ENCODE results near the gene TMEM191C. TPM values are rescaled to one million over a fixed set of nuclear protein-coding genes. Genes with fewer than 3 reads are reported as not detected.
"Not testable (repeated sequence)": the region's sequence is repeated elsewhere in the genome, so short reads cannot be mapped to it uniquely, and the experiment has no call there.

TMEM191C gene
- total RNA-seq, 5 donors from 2014 or later (not counting 1 experiment from before 2014, with no cell fraction given), result 2.6 to 10.3 (median 5.4) TPM

DNA sequence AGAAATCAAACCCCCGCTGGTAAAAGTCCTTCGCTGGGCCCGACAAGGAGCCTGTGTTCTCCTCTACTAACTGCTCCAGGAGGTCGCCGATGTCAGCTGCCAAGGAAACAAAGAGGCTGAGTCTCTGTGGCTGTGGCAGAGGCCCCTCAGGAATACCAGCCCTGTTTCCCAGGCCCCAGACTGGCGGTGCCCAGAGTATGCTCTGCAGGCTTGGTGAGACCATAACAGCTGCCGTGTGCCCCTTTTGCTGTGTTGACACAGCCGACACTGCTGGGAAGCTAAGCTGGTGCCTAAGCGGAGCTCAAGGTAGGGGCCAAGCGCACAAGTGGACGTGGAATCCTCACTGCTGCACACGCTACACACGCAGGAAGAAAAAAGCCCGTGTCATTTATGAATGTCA lies 16.9 kb downstream of the TMEM191C start:
- H3K36me3 Mint-ChIP-seq; H3K9me3 ChIP-seq; H3K4me1 Mint-ChIP-seq; H3K9me3 Mint-ChIP-seq; ATAC-seq (replicated peaks in 1 of 4); POLR2A ChIA-PET; H3K27me3 ChIP-seq (replicated peaks in 1 of 2; ENCODE audit: control insufficient read depth in 2 of 2, extremely low read depth in 1 of 2, insufficient read depth in 2 of 2, low read length in 1 of 2); CTCF ChIA-PET; H3K27ac ChIP-seq (ENCODE audit: low read length); H3K4me3 ChIP-seq (ENCODE audit: control insufficient read depth in 1 of 2, extremely low read depth in 1 of 2, low read length in 1 of 2); H3K27me3 Mint-ChIP-seq; DNase-seq; H3K27ac Mint-ChIP-seq; H3K36me3 ChIP-seq (ENCODE audit: control insufficient read depth in 2 of 2, extremely low read depth in 1 of 2, insufficient read depth in 1 of 2, low read length in 1 of 2); H3K4me1 ChIP-seq (ENCODE audit: control insufficient read depth in 1 of 2, extremely low read depth in 1 of 2, insufficient read depth in 2 of 2, low read length in 2 of 2); H3K4me3 Mint-ChIP-seq: not testable (repeated sequence)
- 100% methylated on average over 2 of the region's 14 CpGs for WGBS (ENCODE audit: insufficient coverage)

DNA sequence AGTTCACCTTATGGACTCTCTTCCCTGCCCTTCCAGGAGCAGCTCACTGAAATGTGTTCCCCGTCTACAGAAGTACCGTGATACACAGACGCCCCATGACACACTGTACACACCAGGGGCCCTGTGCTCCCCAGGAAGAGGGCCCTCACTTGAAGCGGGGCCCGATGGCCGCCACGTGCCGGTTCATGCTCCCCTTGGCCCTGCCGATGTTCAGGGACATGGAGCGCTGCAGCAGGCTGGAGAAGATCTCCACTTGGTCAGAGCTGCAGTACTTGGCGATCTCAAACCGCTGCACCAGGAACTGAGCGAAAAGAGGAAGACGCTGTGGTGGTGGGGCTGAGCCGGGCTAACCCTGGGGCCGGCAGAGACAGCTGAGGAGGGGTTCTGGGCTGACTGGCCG lies 20.5 kb downstream of the TMEM191C start:
- H3K4me3 Mint-ChIP-seq; CTCF ChIA-PET; H3K4me1 Mint-ChIP-seq; POLR2A ChIA-PET; H3K36me3 Mint-ChIP-seq; DNase-seq; H3K9me3 Mint-ChIP-seq; H3K27ac Mint-ChIP-seq; H3K4me1 ChIP-seq (ENCODE audit: control insufficient read depth in 1 of 2, extremely low read depth in 1 of 2, insufficient read depth in 2 of 2, low read length in 2 of 2); H3K27ac ChIP-seq (ENCODE audit: low read length); H3K36me3 ChIP-seq (ENCODE audit: control insufficient read depth in 2 of 2, extremely low read depth in 1 of 2, insufficient read depth in 1 of 2, low read length in 1 of 2); ATAC-seq (replicated peaks in 1 of 4); H3K4me3 ChIP-seq (ENCODE audit: control insufficient read depth in 1 of 2, extremely low read depth in 1 of 2, low read length in 1 of 2); H3K9me3 ChIP-seq; H3K27me3 ChIP-seq (replicated peaks in 1 of 2; ENCODE audit: control insufficient read depth in 2 of 2, extremely low read depth in 1 of 2, insufficient read depth in 2 of 2, low read length in 1 of 2); H3K27me3 Mint-ChIP-seq: not testable (repeated sequence)
- no CpG with 5 or more reads among the region's 17 CpGs for WGBS (ENCODE audit: insufficient coverage)

GRCh38 chr22:21489149-21489680 lies 22.0 kb downstream of the TMEM191C start:
- WGBS (ENCODE audit: insufficient coverage), result no CpG with 5 or more reads among the region's 11 CpGs

DNA sequence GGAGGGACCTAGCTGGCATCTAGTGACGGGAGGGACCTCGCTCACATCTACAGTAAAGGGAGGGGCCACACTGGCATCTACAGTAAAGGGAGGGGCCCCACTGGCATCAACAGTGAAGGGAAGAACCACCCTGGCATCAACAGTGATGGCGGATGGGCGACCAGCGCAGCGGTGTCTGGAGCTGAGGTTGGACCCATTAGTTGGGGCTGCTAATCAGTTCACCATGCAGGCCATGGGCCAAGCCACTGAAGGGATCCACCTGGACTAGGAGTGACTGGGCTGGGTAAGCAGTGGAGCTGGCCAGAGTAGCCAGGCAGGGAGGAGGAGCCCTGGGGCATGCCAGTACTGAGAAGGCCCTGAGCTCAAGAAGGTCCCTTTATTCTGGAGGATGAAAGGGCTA lies 23.4 kb downstream of the TMEM191C start:
- DNase-seq; H3K4me1 Mint-ChIP-seq; H3K4me3 Mint-ChIP-seq; H3K4me1 ChIP-seq (ENCODE audit: control insufficient read depth in 1 of 2, extremely low read depth in 1 of 2, insufficient read depth in 2 of 2, low read length in 2 of 2); H3K27ac Mint-ChIP-seq; ATAC-seq (replicated peaks in 1 of 4); CTCF ChIA-PET; H3K9me3 ChIP-seq; H3K9me3 Mint-ChIP-seq; H3K36me3 ChIP-seq (ENCODE audit: control insufficient read depth in 2 of 2, extremely low read depth in 1 of 2, insufficient read depth in 1 of 2, low read length in 1 of 2); H3K36me3 Mint-ChIP-seq; POLR2A ChIA-PET; H3K4me3 ChIP-seq (ENCODE audit: control insufficient read depth in 1 of 2, extremely low read depth in 1 of 2, low read length in 1 of 2); H3K27me3 ChIP-seq (replicated peaks in 1 of 2; ENCODE audit: control insufficient read depth in 2 of 2, extremely low read depth in 1 of 2, insufficient read depth in 2 of 2, low read length in 1 of 2); H3K27ac ChIP-seq (ENCODE audit: low read length); H3K27me3 Mint-ChIP-seq: not testable (repeated sequence)
- no CpG with 5 or more reads among the region's 6 CpGs for WGBS (ENCODE audit: insufficient coverage)

More at GRCh38 chr22:21489149-21489680, 22.0 kb downstream of the TMEM191C start:
- H3K27me3 Mint-ChIP-seq; H3K36me3 ChIP-seq (ENCODE audit: control insufficient read depth in 2 of 2, extremely low read depth in 1 of 2, insufficient read depth in 1 of 2, low read length in 1 of 2); ATAC-seq (replicated peaks in 1 of 4); POLR2A ChIA-PET; DNase-seq; H3K9me3 ChIP-seq; H3K4me1 Mint-ChIP-seq; H3K4me1 ChIP-seq (ENCODE audit: control insufficient read depth in 1 of 2, extremely low read depth in 1 of 2, insufficient read depth in 2 of 2, low read length in 2 of 2); H3K9me3 Mint-ChIP-seq; H3K27ac ChIP-seq (ENCODE audit: low read length); H3K4me3 ChIP-seq (ENCODE audit: control insufficient read depth in 1 of 2, extremely low read depth in 1 of 2, low read length in 1 of 2); H3K36me3 Mint-ChIP-seq; H3K4me3 Mint-ChIP-seq; H3K27me3 ChIP-seq (replicated peaks in 1 of 2; ENCODE audit: control insufficient read depth in 2 of 2, extremely low read depth in 1 of 2, insufficient read depth in 2 of 2, low read length in 1 of 2); CTCF ChIA-PET; H3K27ac Mint-ChIP-seq: not testable (repeated sequence)

DNA sequence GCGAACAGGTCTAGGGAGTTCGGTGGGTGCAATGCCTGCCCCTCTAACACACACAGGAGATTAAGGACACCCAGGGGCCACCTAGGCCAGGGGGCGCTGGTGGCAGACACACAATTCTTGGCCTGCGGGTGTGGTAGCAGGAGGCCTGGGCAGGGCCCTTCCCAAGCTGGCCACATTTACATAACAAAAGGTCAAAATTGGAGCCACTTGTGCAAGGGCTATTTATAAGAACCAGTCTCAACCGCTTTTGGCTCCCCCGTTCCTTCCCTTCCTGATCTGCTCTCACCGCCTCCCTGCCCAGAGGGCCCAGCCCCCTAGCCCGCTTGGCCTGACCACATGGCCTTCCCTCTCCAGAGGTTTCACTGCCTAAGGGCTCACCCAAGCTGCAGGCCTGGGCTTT lies 25.1 kb downstream of the TMEM191C start:
- CTCF ChIA-PET; H3K27ac Mint-ChIP-seq; H3K27me3 Mint-ChIP-seq; H3K27ac ChIP-seq (ENCODE audit: low read length); H3K4me1 Mint-ChIP-seq; H3K27me3 ChIP-seq (replicated peaks in 1 of 2; ENCODE audit: control insufficient read depth in 2 of 2, extremely low read depth in 1 of 2, insufficient read depth in 2 of 2, low read length in 1 of 2); H3K4me3 Mint-ChIP-seq; DNase-seq; H3K36me3 Mint-ChIP-seq; POLR2A ChIA-PET; H3K9me3 Mint-ChIP-seq; H3K4me3 ChIP-seq (ENCODE audit: control insufficient read depth in 1 of 2, extremely low read depth in 1 of 2, low read length in 1 of 2); H3K4me1 ChIP-seq (ENCODE audit: control insufficient read depth in 1 of 2, extremely low read depth in 1 of 2, insufficient read depth in 2 of 2, low read length in 2 of 2); H3K36me3 ChIP-seq (ENCODE audit: control insufficient read depth in 2 of 2, extremely low read depth in 1 of 2, insufficient read depth in 1 of 2, low read length in 1 of 2); ATAC-seq (replicated peaks in 1 of 4); H3K9me3 ChIP-seq: not testable (repeated sequence)
- no CpG with 5 or more reads among the region's 8 CpGs for WGBS (ENCODE audit: insufficient coverage)

- H3K27ac Mint-ChIP-seq, CTCF ChIA-PET, DNase-seq: not testable (repeated sequence)
These were observed 26.9 kb downstream of the TMEM191C start for GRCh38 chr22:21493789-21494782.

More at GRCh38 chr22:21493789-21494782, 26.9 kb downstream of the TMEM191C start:
- H3K4me3 Mint-ChIP-seq; H3K27me3 Mint-ChIP-seq; H3K9me3 Mint-ChIP-seq; H3K36me3 Mint-ChIP-seq; H3K4me3 ChIP-seq (ENCODE audit: control insufficient read depth in 1 of 2, extremely low read depth in 1 of 2, low read length in 1 of 2); H3K27ac ChIP-seq (ENCODE audit: low read length); H3K4me1 ChIP-seq (ENCODE audit: control insufficient read depth in 1 of 2, extremely low read depth in 1 of 2, insufficient read depth in 2 of 2, low read length in 2 of 2); POLR2A ChIA-PET; H3K27me3 ChIP-seq (replicated peaks in 1 of 2; ENCODE audit: control insufficient read depth in 2 of 2, extremely low read depth in 1 of 2, insufficient read depth in 2 of 2, low read length in 1 of 2); H3K9me3 ChIP-seq; H3K36me3 ChIP-seq (ENCODE audit: control insufficient read depth in 2 of 2, extremely low read depth in 1 of 2, insufficient read depth in 1 of 2, low read length in 1 of 2); H3K4me1 Mint-ChIP-seq: not testable (repeated sequence)
- peak in 1 of 4 experiments; percentile 26 for ATAC-seq (replicated peaks in 1 of 4)
- no CpG with 5 or more reads among the region's 23 CpGs for WGBS (ENCODE audit: insufficient coverage)

All from T-cell (primary cell).